ENCODE data around the gene RAI1. TPM values are rescaled to one million over a fixed set of nuclear protein-coding genes. Genes with fewer than 3 reads are reported as not detected.

The RAI1 gene
- total and polyA plus RNA-seq, 10 of the 15 experiments (the other 5 are each of a cell fraction or from before 2014, with no cell fraction given): 0.66 to 37.7 (median 6.0) TPM

DNA sequence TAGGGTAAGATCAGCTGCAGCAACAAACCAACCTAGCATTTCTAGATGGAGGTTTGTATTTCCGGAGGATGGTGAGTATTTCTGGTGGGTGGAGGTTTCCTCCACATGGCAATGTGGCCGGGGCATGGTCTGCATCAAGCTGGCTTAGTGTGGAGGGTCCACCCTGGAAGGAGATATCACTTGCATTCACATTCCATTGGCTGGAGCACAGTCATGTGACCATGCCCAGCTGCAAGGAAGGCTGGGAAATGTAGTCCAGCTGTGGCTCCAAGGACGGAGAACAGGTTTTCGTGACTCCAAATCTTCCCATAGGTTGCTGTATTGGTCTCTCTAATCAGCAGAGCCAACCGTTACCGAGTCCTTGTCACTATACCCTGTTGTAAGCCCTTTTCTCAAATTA lies 68.7 kb downstream of the RAI1 start (continued):
- TF ChIP-seq SIN3A (IDR thresholded peaks at IDR 0.05; ENCODE audit: low read depth, low read length): no peak
- TF ChIP-seq, protein P1, sequence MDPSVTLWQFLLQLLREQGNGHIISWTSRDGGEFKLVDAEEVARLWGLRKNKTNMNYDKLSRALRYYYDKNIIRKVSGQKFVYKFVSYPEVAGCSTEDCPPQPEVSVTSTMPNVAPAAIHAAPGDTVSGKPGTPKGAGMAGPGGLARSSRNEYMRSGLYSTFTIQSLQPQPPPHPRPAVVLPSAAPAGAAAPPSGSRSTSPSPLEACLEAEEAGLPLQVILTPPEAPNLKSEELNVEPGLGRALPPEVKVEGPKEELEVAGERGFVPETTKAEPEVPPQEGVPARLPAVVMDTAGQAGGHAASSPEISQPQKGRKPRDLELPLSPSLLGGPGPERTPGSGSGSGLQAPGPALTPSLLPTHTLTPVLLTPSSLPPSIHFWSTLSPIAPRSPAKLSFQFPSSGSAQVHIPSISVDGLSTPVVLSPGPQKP (IDR thresholded peaks at IDR 0.05; ENCODE audit: low read depth, low read length): no peak
- TF ChIP-seq, protein P2, sequence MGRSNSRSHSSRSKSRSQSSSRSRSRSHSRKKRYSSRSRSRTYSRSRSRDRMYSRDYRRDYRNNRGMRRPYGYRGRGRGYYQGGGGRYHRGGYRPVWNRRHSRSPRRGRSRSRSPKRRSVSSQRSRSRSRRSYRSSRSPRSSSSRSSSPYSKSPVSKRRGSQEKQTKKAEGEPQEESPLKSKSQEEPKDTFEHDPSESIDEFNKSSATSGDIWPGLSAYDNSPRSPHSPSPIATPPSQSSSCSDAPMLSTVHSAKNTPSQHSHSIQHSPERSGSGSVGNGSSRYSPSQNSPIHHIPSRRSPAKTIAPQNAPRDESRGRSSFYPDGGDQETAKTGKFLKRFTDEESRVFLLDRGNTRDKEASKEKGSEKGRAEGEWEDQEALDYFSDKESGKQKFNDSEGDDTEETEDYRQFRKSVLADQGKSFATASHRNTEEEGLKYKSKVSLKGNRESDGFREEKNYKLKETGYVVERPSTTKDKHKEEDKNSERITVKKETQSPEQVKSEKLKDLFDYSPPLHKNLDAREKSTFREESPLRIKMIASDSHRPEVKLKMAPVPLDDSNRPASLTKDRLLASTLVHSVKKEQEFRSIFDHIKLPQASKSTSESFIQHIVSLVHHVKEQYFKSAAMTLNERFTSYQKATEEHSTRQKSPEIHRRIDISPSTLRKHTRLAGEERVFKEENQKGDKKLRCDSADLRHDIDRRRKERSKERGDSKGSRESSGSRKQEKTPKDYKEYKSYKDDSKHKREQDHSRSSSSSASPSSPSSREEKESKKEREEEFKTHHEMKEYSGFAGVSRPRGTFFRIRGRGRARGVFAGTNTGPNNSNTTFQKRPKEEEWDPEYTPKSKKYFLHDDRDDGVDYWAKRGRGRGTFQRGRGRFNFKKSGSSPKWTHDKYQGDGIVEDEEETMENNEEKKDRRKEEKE (IDR thresholded peaks at IDR 0.05): no peak
- no peak for TF ChIP-seq MTA2 (IDR thresholded peaks at IDR 0.05; ENCODE audit: low read depth)
- no peak for TF ChIP-seq MYB (IDR thresholded peaks at IDR 0.05; ENCODE audit: borderline replicate concordance, low read depth, low read length)
- no peak for TF ChIP-seq PAX8 (IDR thresholded peaks at IDR 0.05)
- no peak for TF ChIP-seq ZNF217 (IDR thresholded peaks at IDR 0.05)
- TF ChIP-seq, protein P3, sequence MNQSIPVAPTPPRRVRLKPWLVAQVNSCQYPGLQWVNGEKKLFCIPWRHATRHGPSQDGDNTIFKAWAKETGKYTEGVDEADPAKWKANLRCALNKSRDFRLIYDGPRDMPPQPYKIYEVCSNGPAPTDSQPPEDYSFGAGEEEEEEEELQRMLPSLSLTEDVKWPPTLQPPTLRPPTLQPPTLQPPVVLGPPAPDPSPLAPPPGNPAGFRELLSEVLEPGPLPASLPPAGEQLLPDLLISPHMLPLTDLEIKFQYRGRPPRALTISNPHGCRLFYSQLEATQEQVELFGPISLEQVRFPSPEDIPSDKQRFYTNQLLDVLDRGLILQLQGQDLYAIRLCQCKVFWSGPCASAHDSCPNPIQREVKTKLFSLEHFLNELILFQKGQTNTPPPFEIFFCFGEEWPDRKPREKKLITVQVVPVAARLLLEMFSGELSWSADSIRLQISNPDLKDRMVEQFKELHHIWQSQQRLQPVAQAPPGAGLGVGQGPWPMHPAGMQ (IDR thresholded peaks at IDR 0.05; ENCODE audit: borderline replicate concordance): no peak
- no peak for TF ChIP-seq MTA3 (IDR thresholded peaks at IDR 0.05; ENCODE audit: borderline replicate concordance, low read length)
- TF ChIP-seq, protein P4, sequence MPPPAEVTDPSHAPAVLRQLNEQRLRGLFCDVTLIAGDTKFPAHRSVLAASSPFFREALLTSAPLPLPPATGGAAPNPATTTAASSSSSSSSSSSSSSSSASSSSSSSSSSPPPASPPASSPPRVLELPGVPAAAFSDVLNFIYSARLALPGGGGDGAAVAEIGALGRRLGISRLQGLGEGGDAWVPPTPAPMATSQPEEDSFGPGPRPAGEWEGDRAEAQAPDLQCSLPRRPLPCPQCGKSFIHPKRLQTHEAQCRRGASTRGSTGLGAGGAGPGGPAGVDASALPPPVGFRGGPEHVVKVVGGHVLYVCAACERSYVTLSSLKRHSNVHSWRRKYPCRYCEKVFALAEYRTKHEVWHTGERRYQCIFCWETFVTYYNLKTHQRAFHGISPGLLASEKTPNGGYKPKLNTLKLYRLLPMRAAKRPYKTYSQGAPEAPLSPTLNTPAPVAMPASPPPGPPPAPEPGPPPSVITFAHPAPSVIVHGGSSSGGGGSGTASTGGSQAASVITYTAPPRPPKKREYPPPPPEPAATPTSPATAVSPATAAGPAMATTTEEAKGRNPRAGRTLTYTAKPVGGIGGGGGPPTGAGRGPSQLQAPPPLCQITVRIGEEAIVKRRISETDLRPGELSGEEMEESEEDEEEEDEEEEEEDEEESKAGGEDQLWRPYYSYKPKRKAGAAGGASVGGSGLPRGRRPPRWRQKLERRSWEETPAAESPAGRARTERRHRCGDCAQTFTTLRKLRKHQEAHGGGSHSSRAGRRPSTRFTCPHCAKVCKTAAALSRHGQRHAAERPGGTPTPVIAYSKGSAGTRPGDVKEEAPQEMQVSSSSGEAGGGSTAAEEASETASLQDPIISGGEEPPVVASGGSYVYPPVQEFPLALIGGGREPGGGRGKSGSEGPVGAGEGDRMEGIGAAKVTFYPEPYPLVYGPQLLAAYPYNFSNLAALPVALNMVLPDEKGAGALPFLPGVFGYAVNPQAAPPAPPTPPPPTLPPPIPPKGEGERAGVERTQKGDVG (CRISPR knock-in tag; IDR thresholded peaks at IDR 0.05): no peak
- TF ChIP-seq, protein P5, sequence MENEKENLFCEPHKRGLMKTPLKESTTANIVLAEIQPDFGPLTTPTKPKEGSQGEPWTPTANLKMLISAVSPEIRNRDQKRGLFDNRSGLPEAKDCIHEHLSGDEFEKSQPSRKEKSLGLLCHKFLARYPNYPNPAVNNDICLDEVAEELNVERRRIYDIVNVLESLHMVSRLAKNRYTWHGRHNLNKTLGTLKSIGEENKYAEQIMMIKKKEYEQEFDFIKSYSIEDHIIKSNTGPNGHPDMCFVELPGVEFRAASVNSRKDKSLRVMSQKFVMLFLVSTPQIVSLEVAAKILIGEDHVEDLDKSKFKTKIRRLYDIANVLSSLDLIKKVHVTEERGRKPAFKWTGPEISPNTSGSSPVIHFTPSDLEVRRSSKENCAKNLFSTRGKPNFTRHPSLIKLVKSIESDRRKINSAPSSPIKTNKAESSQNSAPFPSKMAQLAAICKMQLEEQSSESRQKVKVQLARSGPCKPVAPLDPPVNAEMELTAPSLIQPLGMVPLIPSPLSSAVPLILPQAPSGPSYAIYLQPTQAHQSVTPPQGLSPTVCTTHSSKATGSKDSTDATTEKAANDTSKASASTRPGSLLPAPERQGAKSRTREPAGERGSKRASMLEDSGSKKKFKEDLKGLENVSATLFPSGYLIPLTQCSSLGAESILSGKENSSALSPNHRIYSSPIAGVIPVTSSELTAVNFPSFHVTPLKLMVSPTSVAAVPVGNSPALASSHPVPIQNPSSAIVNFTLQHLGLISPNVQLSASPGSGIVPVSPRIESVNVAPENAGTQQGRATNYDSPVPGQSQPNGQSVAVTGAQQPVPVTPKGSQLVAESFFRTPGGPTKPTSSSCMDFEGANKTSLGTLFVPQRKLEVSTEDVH (IDR thresholded peaks at IDR 0.05; ENCODE audit: low read depth, partially characterized antibody): no peak
- TF ChIP-seq ZNF207 (IDR thresholded peaks at IDR 0.05; ENCODE audit: borderline replicate concordance): no peak
- no peak for TF ChIP-seq TAF1 (IDR thresholded peaks at IDR 0.05; ENCODE audit: borderline replicate concordance, low read depth, low read length)
- no peak for TF ChIP-seq CBX5 (IDR thresholded peaks at IDR 0.05; ENCODE audit: low read depth)
